Upper lobe of left lung (tissue), 6 donors: ENCODE measurements around the gene SOCS7. TPM values are rescaled to one million over a fixed set of nuclear protein-coding genes. Genes with fewer than 3 reads are reported as not detected.
A peak's percentile ranks its signal among the peaks of the same experiment; 100 is the strongest.

ENCODE experiments used
- ATAC-seq, 2 donors: fragments of 200-7000 bp; cut with Tn5 transposase; one replicate each; pipeline ENCODE4 v1.9.1; 2022; ENCODE audit warnings: mild to moderate bottlenecking in 2 of 2, moderate library complexity in 2 of 2; ENCODE audit not compliant: low FRiP score in 2 of 2
- DNase-seq, 2 donors: peaks; one replicate each; pipeline ENCODE4 v3.0.0-alpha.2; 2019 to 2020
- H3K27ac ChIP-seq, 4 donors: fragments of 200-600 bp; sonication (generic); one replicate each; pipeline ENCODE4 v1.5.1; 2016 to 2019
- H3K27me3 ChIP-seq, 4 donors: fragments of 200-600 bp; sonication (generic); one replicate each; pipeline ENCODE4 v1.5.1; 2017 to 2019
- H3K36me3 ChIP-seq, 4 donors: fragments of 200-600 bp; sonication (generic); one replicate each; pipeline ENCODE4 v1.5.1; 2016 to 2019
- H3K4me1 ChIP-seq, 4 donors: fragments of 200-600 bp; sonication (generic); one replicate each; pipeline ENCODE4 v1.5.1; 2018 to 2019
- H3K4me3 ChIP-seq, 4 donors: fragments of 200-600 bp; sonication (generic); one replicate each; pipeline ENCODE4 v1.5.1; 2017 to 2019; ENCODE audit warnings: mild to moderate bottlenecking in 2 of 4, moderate library complexity in 1 of 4
- H3K9me3 ChIP-seq, 4 donors: fragments of 200-600 bp; sonication (generic); one replicate each; pipeline ENCODE4 v1.5.1; 2018 to 2019
- CTCF ChIP-seq, 6 experiments: fragments of 450-650 bp in 4 of 6; fragments of 200-600 bp in 2 of 6; sonication (generic) in 2 of 6; IDR thresholded peaks; one replicate each; pipeline ENCODE4 v1.5.1; 2016 to 2019; ENCODE audit warnings: antibody characterized with exemption in 6 of 6
- EP300 ChIP-seq, 4 donors: sonication (generic); formaldehyde crosslinking; IDR thresholded peaks; one replicate each; pipeline ENCODE4 v1.5.1; 2017; ENCODE audit warnings: antibody characterized with exemption in 4 of 4, control low read depth in 2 of 4
- POLR2A ChIP-seq, 4 donors: fragments of 450-650 bp; IDR thresholded peaks; one replicate each; pipeline ENCODE4 v1.5.1; 2016 to 2017; ENCODE audit warnings: antibody characterized with exemption in 4 of 4, mild to moderate bottlenecking in 2 of 4
- POLR2AphosphoS5 ChIP-seq, 2 donors: sonication (generic); formaldehyde crosslinking; IDR thresholded peaks; one replicate each; pipeline ENCODE4 v1.5.1; 2017; ENCODE audit warnings: antibody characterized with exemption in 2 of 2
- WGBS, 2 donors: methylation state at CpG; one replicate each; pipeline ENCODE4 v1.1.5; 2017 to 2018; 5-methylcytosine and 5-hydroxymethylcytosine counted together
- total RNA-seq, 6 donors: library from RNA; depleted of rRNA in 4 of 6; stranded (reverse); fragments of >200 nt in 4 of 6; gene quantifications; one replicate each; pipeline versions ENCODE4 v1.1.0 to v1.2.1, GENCODE V29; 2016 to 2021
- donor health status: DM: no; HTN: no; CAD: no; lungs with moderate emphysema.
- donor health status: DM: no; HTN: yes; CAD: no; lungs with severe emphysema.

The SOCS7 gene
- total RNA-seq, 6 donors from 2014 or later = 17.5 to 40.4 (median 23.3) TPM

- Histone ChIP-seq H3K9me3 (no peaks in the 10 kb centered on the region), H3K4me3 (no peak overlapping the region), H3K27me3 (no peaks in the 10 kb centered on the region), H3K27ac (no peak overlapping the region), H3K36me3 (peaks cover 3 to 21% (median 8%) of the 10 kb centered on the region in 4 donors), H3K4me1 (peaks cover 0 to 31% (median 15%) of the 10 kb centered on the region in 4 donors)
- TF ChIP-seq POLR2AphosphoS5 (IDR thresholded peaks at IDR 0.05) (no peak), CTCF (IDR thresholded peaks at IDR 0.05) (no peak), POLR2A (IDR thresholded peaks at IDR 0.05) (no peak), EP300 (IDR thresholded peaks at IDR 0.05) (no peak)
- ATAC-seq (no peak), DNase-seq (no peak)
- 86 to 88% methylated on average over 5 of the region's 5 CpGs for WGBS, 2 donors
These were observed 10.2 kb downstream of the SOCS7 start for GRCh38 chr17:38361694-38362465.

GRCh38 chr17:38363016-38363415 is 11.4 kb downstream of the SOCS7 start:
- Histone ChIP-seq H3K9me3 (no peaks in the 10 kb centered on the region), H3K4me1 (peaks cover 0 to 22% (median 9%) of the 10 kb centered on the region in 4 donors), H3K27me3 (no peaks in the 10 kb centered on the region), H3K36me3 (peaks cover 6 to 33% (median 16%) of the 10 kb centered on the region in 4 donors), H3K4me3 (no peak overlapping the region), H3K27ac (no peak overlapping the region)
- TF ChIP-seq CTCF (IDR thresholded peaks at IDR 0.05) (no peak), POLR2A (IDR thresholded peaks at IDR 0.05) (no peak), EP300 (IDR thresholded peaks at IDR 0.05) (no peak), POLR2AphosphoS5 (IDR thresholded peaks at IDR 0.05) (no peak)
- peak in 1 of 2 donors; percentile 27 for ATAC-seq
- 83 to 88% methylated on average over 5 of the region's 5 CpGs for WGBS, 2 donors
- peak in 1 of 2 donors; percentile 25 for DNase-seq

GRCh38 chr17:38364741-38365140 is 13.1 kb downstream of the SOCS7 start:
- H3K27me3 ChIP-seq = no peaks in the 10 kb centered on the region
- no peak for ATAC-seq
- 91 to 97% methylated on average over 8 of the region's 8 CpGs for WGBS, 2 donors
- H3K4me1 ChIP-seq = peaks cover 0 to 11% (median 0%) of the 10 kb centered on the region in 4 donors
- no peak for TF ChIP-seq POLR2AphosphoS5 (IDR thresholded peaks at IDR 0.05)
- TF ChIP-seq EP300 (IDR thresholded peaks at IDR 0.05) = no peak
- TF ChIP-seq CTCF (IDR thresholded peaks at IDR 0.05) = no peak
- TF ChIP-seq POLR2A (IDR thresholded peaks at IDR 0.05) = no peak
- H3K4me3 ChIP-seq = no peak overlapping the region
- peaks cover 6 to 45% (median 18%) of the 10 kb centered on the region in 4 donors for H3K36me3 ChIP-seq
- H3K9me3 ChIP-seq = no peaks in the 10 kb centered on the region
- no peak for DNase-seq
- no peak overlapping the region for H3K27ac ChIP-seq

GRCh38 chr17:38369124-38369886 is 17.7 kb downstream of the SOCS7 start:
- peak overlapping the region in 3 of 4 donors; percentile 16 to 61 (median 33) for H3K27ac ChIP-seq
- H3K9me3 ChIP-seq = no peaks in the 10 kb centered on the region
- ATAC-seq = no peak
- H3K27me3 ChIP-seq = no peaks in the 10 kb centered on the region
- no peak overlapping the region for H3K4me3 ChIP-seq
- H3K4me1 ChIP-seq = no peaks in the 10 kb centered on the region
- WGBS, 2 donors = 58 to 66% methylated on average over 8 of the region's 8 CpGs
- TF ChIP-seq EP300 (IDR thresholded peaks at IDR 0.05) (no peak), POLR2A (IDR thresholded peaks at IDR 0.05) (no peak), CTCF (IDR thresholded peaks at IDR 0.05) (no peak), POLR2AphosphoS5 (IDR thresholded peaks at IDR 0.05) (no peak)
- peaks cover 6 to 74% (median 27%) of the 10 kb centered on the region in 4 donors for H3K36me3 ChIP-seq
- DNase-seq = peak in 1 of 2 donors; percentile 24
